GM21390 (cell line): ENCODE measurements around the gene SSR1.
A peak's percentile ranks its signal among the peaks of the same experiment; 100 is the strongest.
"Not testable (repeated sequence)": the region's sequence is repeated elsewhere in the genome, so short reads cannot be mapped to it uniquely, and the experiment has no call there.

ENCODE experiments used
- ATAC-seq: cut with Tn5 transposase; IDR thresholded peaks from one replicate; pipeline ENCODE4 v1.9.1; 2021; ENCODE audit not compliant: unreplicated experiment

SSR1 gene

GRCh38 chr6:7319406-7319805 lies 6.4 kb upstream of the SSR1 start:
- not testable (repeated sequence) for ATAC-seq

GRCh38 chr6:7317538-7317937 lies 4.5 kb upstream of the SSR1 start:
- ATAC-seq = no peak

GRCh38 chr6:7316658-7317533 lies 3.9 kb upstream of the SSR1 start:
- ATAC-seq = no peak

GRCh38 chr6:7315948-7316365 lies 3.0 kb upstream of the SSR1 start:
- no peak for ATAC-seq

- not testable (repeated sequence) for ATAC-seq
Measured at GRCh38 chr6:7315087-7315947, 2.3 kb upstream of the SSR1 start.

- ATAC-seq = no peak
Measured at GRCh38 chr6:7314414-7314813, 1.4 kb upstream of the SSR1 start.

GRCh38 chr6:7313505-7314165 lies 636 bp upstream of the SSR1 start:
- ATAC-seq = peak; percentile 2

GRCh38 chr6:7311917-7312615 lies 933 bp downstream of the SSR1 start:
- no peak for ATAC-seq

GRCh38 chr6:7311176-7311575 lies 1.8 kb downstream of the SSR1 start:
- no peak for ATAC-seq

GRCh38 chr6:7309050-7309449 lies 3.9 kb downstream of the SSR1 start:
- no peak for ATAC-seq

GRCh38 chr6:7307533-7307932 lies 5.5 kb downstream of the SSR1 start:
- no peak for ATAC-seq

GRCh38 chr6:7304821-7305220 lies 8.2 kb downstream of the SSR1 start:
- no peak for ATAC-seq

GRCh38 chr6:7301702-7302101 lies 11.3 kb downstream of the SSR1 start:
- no peak for ATAC-seq

- no peak for ATAC-seq
Measured at GRCh38 chr6:7300926-7301325, 12.1 kb downstream of the SSR1 start.

GRCh38 chr6:7298113-7298512 lies 14.9 kb downstream of the SSR1 start:
- ATAC-seq = no peak

- ATAC-seq = no peak
Measured at GRCh38 chr6:7296602-7297001, 16.4 kb downstream of the SSR1 start.

GRCh38 chr6:7295916-7296315 lies 17.1 kb downstream of the SSR1 start:
- no peak for ATAC-seq

GRCh38 chr6:7292596-7293255 lies 20.3 kb downstream of the SSR1 start:
- no peak for ATAC-seq

GRCh38 chr6:7290079-7290478 lies 22.9 kb downstream of the SSR1 start:
- ATAC-seq = no peak

- no peak for ATAC-seq
Measured at GRCh38 chr6:7285416-7285815, 27.6 kb downstream of the SSR1 start.
